Endodermal cell (in vitro differentiated cells): Measurements from ENCODE around the gene ELMO3. TPM values are rescaled to one million over a fixed set of nuclear protein-coding genes. Genes with fewer than 3 reads are reported as not detected.

Experiments
- DNase-seq: peaks from one replicate; pipeline ENCODE4 v3.0.0-alpha.2; 2017
- H3K27ac ChIP-seq: 2 replicates; pipeline ENCODE4 v1.5.1; 2013; ENCODE audit warnings: mild to moderate bottlenecking, low read depth, low read length, moderate library complexity
- H3K27me3 ChIP-seq: 2 replicates; pipeline ENCODE4 v1.6.1; 2013; ENCODE audit warnings: mild to moderate bottlenecking, low read length, moderate library complexity; ENCODE audit not compliant: insufficient read depth, control insufficient read depth, poor library complexity, severe bottlenecking
- H3K36me3 ChIP-seq: 2 replicates; pipeline ENCODE4 v1.7.0; 2013; ENCODE audit warnings: mild to moderate bottlenecking, low read length, moderate library complexity; ENCODE audit not compliant: control insufficient read depth, insufficient read depth
- H3K4me1 ChIP-seq: one replicate; pipeline ENCODE4 v1.7.0; 2013; ENCODE audit warnings: low read length; ENCODE audit not compliant: control insufficient read depth, insufficient read depth
- H3K4me3 ChIP-seq: 2 replicates; pipeline ENCODE4 v1.5.1; 2013; ENCODE audit warnings: mild to moderate bottlenecking, low read length, moderate library complexity
- H3K9ac ChIP-seq: 2 replicates; pipeline ENCODE4 v1.6.1; 2013; ENCODE audit warnings: mild to moderate bottlenecking, low read length, moderate library complexity; ENCODE audit not compliant: poor library complexity, severe bottlenecking; ENCODE audit errors: extremely low read depth
- H3K9me3 ChIP-seq: 2 replicates; pipeline ENCODE4 v1.6.1; 2013; ENCODE audit warnings: mild to moderate bottlenecking, low read length, moderate library complexity; ENCODE audit not compliant: control insufficient read depth
- H3K27ac Mint-ChIP-seq: 2 replicates; pipeline ENCODE4 v1.8.0; 2020; ENCODE audit warnings: mixed read lengths
- H3K27me3 Mint-ChIP-seq: 2 replicates; pipeline ENCODE4 v1.8.0; 2021; ENCODE audit warnings: mild to moderate bottlenecking, mixed read lengths; ENCODE audit not compliant: insufficient read depth
- H3K36me3 Mint-ChIP-seq: 2 replicates; pipeline ENCODE4 v1.8.0; 2020; ENCODE audit warnings: low read depth, mixed read lengths
- H3K4me1 Mint-ChIP-seq: 2 replicates; pipeline ENCODE4 v1.8.0; 2020; ENCODE audit warnings: mixed read lengths
- H3K4me3 Mint-ChIP-seq: 2 replicates; pipeline ENCODE4 v1.8.0; 2020; ENCODE audit warnings: mild to moderate bottlenecking, moderate library complexity, mixed read lengths
- H3K9me3 Mint-ChIP-seq: 2 replicates; pipeline ENCODE4 v1.8.0; 2020; ENCODE audit warnings: mild to moderate bottlenecking, mixed read lengths
- WGBS, 2 experiments: methylation state at CpG; one replicate each; pipeline versions ENCODE4 v1.1.5 to v1.1.7; 2013; ENCODE audit warnings: missing lambda C conversion rate in 2 of 2, mixed read lengths in 1 of 2; ENCODE audit not compliant: insufficient coverage in 1 of 2, insufficient read length in 1 of 2; 5-methylcytosine and 5-hydroxymethylcytosine counted together
- total RNA-seq, 2 donors: library from RNA; stranded (reverse); fragmentation: NEBNext Ultra II Directional in 1 of 2; extraction: Animal tissue kit (Norgen Biotek cat#: 25700) in 1 of 2; gene quantifications; 2 replicates in 1 of 2; 3 replicates in 1 of 2; pipeline ENCODE4 v1.2.1, GENCODE V29; 2021
- TF ChIP-seq, protein P1 (sequence below): fragments of 200-600 bp; sonication (generic); conservative IDR thresholded peaks from 2 replicates; pipeline ENCODE4 v1.5.0; 2021; ENCODE audit warnings: antibody characterized with exemption, mild to moderate bottlenecking

ELMO3 gene
- total RNA-seq, 2 donors from 2014 or later: 5.6 to 6.4 TPM

- H3K9me3 ChIP-seq: no peaks in the 10 kb centered on the region
- Mint-ChIP-seq H3K27me3 (no peaks in the 10 kb centered on the region), H3K9me3 (no peaks in the 10 kb centered on the region), H3K4me1 (peaks cover 8% of the 10 kb centered on the region), H3K4me3 (no peak overlapping the region), H3K27ac (no peak overlapping the region), H3K36me3 (peaks cover 49% of the 10 kb centered on the region)
- H3K9ac ChIP-seq: no peak overlapping the region
- 100% methylated on average over 1 of the region's 1 CpG; no CpG with 5 or more reads in 1 of the 2 experiments for WGBS, 2 experiments
- no peak overlapping the region for H3K27ac ChIP-seq
- TF ChIP-seq, protein P1, sequence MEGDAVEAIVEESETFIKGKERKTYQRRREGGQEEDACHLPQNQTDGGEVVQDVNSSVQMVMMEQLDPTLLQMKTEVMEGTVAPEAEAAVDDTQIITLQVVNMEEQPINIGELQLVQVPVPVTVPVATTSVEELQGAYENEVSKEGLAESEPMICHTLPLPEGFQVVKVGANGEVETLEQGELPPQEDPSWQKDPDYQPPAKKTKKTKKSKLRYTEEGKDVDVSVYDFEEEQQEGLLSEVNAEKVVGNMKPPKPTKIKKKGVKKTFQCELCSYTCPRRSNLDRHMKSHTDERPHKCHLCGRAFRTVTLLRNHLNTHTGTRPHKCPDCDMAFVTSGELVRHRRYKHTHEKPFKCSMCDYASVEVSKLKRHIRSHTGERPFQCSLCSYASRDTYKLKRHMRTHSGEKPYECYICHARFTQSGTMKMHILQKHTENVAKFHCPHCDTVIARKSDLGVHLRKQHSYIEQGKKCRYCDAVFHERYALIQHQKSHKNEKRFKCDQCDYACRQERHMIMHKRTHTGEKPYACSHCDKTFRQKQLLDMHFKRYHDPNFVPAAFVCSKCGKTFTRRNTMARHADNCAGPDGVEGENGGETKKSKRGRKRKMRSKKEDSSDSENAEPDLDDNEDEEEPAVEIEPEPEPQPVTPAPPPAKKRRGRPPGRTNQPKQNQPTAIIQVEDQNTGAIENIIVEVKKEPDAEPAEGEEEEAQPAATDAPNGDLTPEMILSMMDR: no peak
- no peak overlapping the region for H3K4me3 ChIP-seq
- no peaks in the 10 kb centered on the region for H3K27me3 ChIP-seq
- peaks cover 5% of the 10 kb centered on the region for H3K4me1 ChIP-seq
- peaks cover 69% of the 10 kb centered on the region for H3K36me3 ChIP-seq
- no peak for DNase-seq
Observed at GRCh38 chr16:67196881-67197280, 2.0 kb upstream of the ELMO3 start.

GRCh38 chr16:67197704-67198103, 1.2 kb upstream of the ELMO3 start:
- 95 to 96% methylated on average over 4 to 6 of the region's 6 CpGs for WGBS, 2 experiments
- H3K27me3 Mint-ChIP-seq: no peaks in the 10 kb centered on the region
- TF ChIP-seq, protein P1: no peak
- H3K27ac Mint-ChIP-seq: no peak overlapping the region
- no peak for DNase-seq
- peaks cover 5% of the 10 kb centered on the region for H3K4me1 Mint-ChIP-seq
- H3K9me3 Mint-ChIP-seq: no peaks in the 10 kb centered on the region
- H3K4me3 Mint-ChIP-seq: no peak overlapping the region
- Histone ChIP-seq H3K27ac (no peak overlapping the region), H3K27me3 (no peaks in the 10 kb centered on the region), H3K36me3 (peaks cover 69% of the 10 kb centered on the region), H3K4me1 (peaks cover 5% of the 10 kb centered on the region), H3K4me3 (no peak overlapping the region), H3K9me3 (no peaks in the 10 kb centered on the region), H3K9ac (no peak overlapping the region)
- H3K36me3 Mint-ChIP-seq: peaks cover 47% of the 10 kb centered on the region

DNA sequence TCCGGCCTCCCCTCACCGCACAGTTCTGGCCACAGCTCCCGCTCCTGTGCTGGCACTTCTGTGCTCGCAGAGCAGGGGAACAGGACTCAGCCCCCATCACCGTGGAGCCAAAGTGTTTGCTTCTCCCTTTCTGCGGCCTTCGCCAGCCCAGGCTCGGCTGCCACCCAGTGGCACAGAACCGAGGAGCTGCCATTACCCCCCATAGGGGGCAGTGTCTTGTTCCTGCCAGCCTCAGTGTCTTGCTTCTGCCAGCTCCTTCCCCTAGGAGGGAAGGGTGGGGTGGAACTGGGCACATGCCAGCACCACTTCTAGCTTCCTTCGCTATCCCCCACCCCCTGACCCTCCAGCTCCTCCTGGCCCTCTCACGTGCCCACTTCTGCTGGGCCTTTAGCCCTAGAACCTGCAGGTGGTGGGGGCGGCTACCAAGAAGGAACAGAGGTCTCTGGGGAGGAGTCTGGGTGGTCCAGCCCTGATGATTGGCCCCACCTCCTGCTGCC, 645 bp upstream of the ELMO3 start:
- H3K27ac ChIP-seq: no peak overlapping the region
- Mint-ChIP-seq H3K4me1 (peaks cover 2% of the 10 kb centered on the region), H3K36me3 (peaks cover 45% of the 10 kb centered on the region), H3K27ac (no peak overlapping the region), H3K9me3 (no peaks in the 10 kb centered on the region), H3K27me3 (no peaks in the 10 kb centered on the region), H3K4me3 (no peak overlapping the region)
- H3K4me3 ChIP-seq: no peak overlapping the region
- H3K4me1 ChIP-seq: peaks cover 2% of the 10 kb centered on the region
- TF ChIP-seq, protein P1: peak; percentile 79
- H3K36me3 ChIP-seq: peaks cover 66% of the 10 kb centered on the region
- H3K9ac ChIP-seq: no peak overlapping the region
- no peaks in the 10 kb centered on the region for H3K9me3 ChIP-seq
- 92 to 96% methylated on average over 3 to 12 of the region's 12 CpGs for WGBS, 2 experiments
- DNase-seq: peak; percentile 84
- H3K27me3 ChIP-seq: no peaks in the 10 kb centered on the region
